ENCODE data around the gene ATP8A2. TPM values are rescaled to one million over a fixed set of nuclear protein-coding genes. Genes with fewer than 3 reads are reported as not detected.

Gene ATP8A2
- total and polyA plus RNA-seq, 10 of the 15 experiments (the other 5 are each of a cell fraction or from before 2014, with no cell fraction given), result 0.01 to 0.04 (median 0.04) TPM; not detected in 7

DNA sequence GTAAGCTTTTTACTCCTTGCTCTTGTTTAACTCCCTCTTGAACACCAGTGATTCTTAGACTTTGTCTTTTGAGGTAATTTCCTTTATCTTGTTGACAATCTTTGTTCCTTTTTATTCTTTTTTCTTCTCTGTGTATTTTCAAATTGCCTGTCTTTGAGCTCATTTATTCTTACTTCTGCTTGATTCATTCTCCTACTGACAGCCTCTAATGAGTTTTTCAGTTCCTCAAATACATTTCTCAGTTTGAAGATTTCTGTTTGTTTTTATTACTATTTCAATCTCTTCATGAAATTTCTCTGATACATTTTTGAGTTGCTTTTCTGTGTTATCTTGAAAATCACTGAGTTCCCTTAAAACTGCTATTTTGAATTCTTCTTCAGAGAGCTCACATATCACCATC lies 154.1 kb downstream of the ATP8A2 start:
- H3K4me1 ChIP-seq (ENCODE audit: control insufficient read depth, insufficient read depth, low read length), result 0 out of 2 replicates have a peak, but pooled peaks cover 4% of the 10 kb centered on the region
- no peak overlapping the region for H3K9ac ChIP-seq (ENCODE audit: control insufficient read depth, insufficient read depth, low read length)
- in situ Hi-C loops (cut with MboI) (no loop called here), intact Hi-C loops (cut with micrococcal nuclease; ENCODE audit: unreplicated experiment) (no loop called here)
- DNase-seq (ENCODE audit: low read depth, low spot score), result no peak
- peak; percentile 23 for FAIRE-seq
- no peak overlapping the region for H3K4me2 ChIP-seq (ENCODE audit: control insufficient read depth, insufficient read depth)
- no peaks in the 10 kb centered on the region for H4K20me1 ChIP-seq (ENCODE audit: control insufficient read depth, insufficient read depth)
- no peaks in the 10 kb centered on the region for H3K79me2 ChIP-seq (ENCODE audit: control insufficient read depth, insufficient read depth, low read length)
- RAD21 ChIA-PET (ENCODE audit: unreplicated experiment), result no interaction called here
- no peak overlapping the region for H2AFZ ChIP-seq (ENCODE audit: control insufficient read depth, low read depth, low read length)
- ATAC-seq, result peak; percentile 79
- SMC1A ChIA-PET (ENCODE audit: uncharacterized antibody, unreplicated experiment), result interaction anchor here (0.8 to 1.1 kb wide), 2 partner anchors 9 to 22 kb away, joined by 3 read pairs; no protein-coding TSS in a partner anchor
- CTCF ChIA-PET, result no interaction called here
- H3K9me3 ChIP-seq (replicated peaks; ENCODE audit: control insufficient read depth, insufficient read depth, low read length), result no peaks in the 10 kb centered on the region; the same call in 2 of the 3 replicates
- H3K27ac ChIP-seq (ENCODE audit: control insufficient read depth, insufficient read depth), result no peak overlapping the region
- no peaks in the 10 kb centered on the region for H3K27me3 ChIP-seq (replicated peaks in 1 of 2; ENCODE audit: control insufficient read depth in 2 of 2, insufficient read depth in 2 of 2, low read length in 1 of 2)
- POLR2A ChIA-PET, result no interaction called here
- H3K36me3 ChIP-seq (ENCODE audit: control insufficient read depth in 2 of 2, insufficient read depth in 2 of 2, low read length in 1 of 2), result no peaks in the 10 kb centered on the region
- no TSS peak for BruUV-seq (replicated peaks)
- no peak overlapping the region for H3K4me3 ChIP-seq
- no peak for TF ChIP-seq SRF (IDR thresholded peaks at IDR 0.05; ENCODE audit: low read depth in 2 of 2, low read length in 2 of 2)
- TF ChIP-seq NR2C2 (IDR thresholded peaks at IDR 0.05; ENCODE audit: borderline replicate concordance, control insufficient read depth, insufficient read length, low read depth), result no peak
- no peak for TF ChIP-seq EP300 (IDR thresholded peaks at IDR 0.05; ENCODE audit: borderline replicate concordance in 1 of 2, control insufficient read depth in 1 of 2, low read depth in 2 of 2, low read length in 2 of 2)
- TF ChIP-seq, protein P1, sequence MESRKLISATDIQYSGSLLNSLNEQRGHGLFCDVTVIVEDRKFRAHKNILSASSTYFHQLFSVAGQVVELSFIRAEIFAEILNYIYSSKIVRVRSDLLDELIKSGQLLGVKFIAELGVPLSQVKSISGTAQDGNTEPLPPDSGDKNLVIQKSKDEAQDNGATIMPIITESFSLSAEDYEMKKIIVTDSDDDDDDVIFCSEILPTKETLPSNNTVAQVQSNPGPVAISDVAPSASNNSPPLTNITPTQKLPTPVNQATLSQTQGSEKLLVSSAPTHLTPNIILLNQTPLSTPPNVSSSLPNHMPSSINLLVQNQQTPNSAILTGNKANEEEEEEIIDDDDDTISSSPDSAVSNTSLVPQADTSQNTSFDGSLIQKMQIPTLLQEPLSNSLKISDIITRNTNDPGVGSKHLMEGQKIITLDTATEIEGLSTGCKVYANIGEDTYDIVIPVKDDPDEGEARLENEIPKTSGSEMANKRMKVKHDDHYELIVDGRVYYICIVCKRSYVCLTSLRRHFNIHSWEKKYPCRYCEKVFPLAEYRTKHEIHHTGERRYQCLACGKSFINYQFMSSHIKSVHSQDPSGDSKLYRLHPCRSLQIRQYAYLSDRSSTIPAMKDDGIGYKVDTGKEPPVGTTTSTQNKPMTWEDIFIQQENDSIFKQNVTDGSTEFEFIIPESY (IDR thresholded peaks at IDR 0.05), result no peak
- TF ChIP-seq, protein P2, sequence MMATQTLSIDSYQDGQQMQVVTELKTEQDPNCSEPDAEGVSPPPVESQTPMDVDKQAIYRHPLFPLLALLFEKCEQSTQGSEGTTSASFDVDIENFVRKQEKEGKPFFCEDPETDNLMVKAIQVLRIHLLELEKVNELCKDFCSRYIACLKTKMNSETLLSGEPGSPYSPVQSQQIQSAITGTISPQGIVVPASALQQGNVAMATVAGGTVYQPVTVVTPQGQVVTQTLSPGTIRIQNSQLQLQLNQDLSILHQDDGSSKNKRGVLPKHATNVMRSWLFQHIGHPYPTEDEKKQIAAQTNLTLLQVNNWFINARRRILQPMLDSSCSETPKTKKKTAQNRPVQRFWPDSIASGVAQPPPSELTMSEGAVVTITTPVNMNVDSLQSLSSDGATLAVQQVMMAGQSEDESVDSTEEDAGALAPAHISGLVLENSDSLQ (IDR thresholded peaks at IDR 0.05), result peak; percentile 70
- TF ChIP-seq CBX3 (IDR thresholded peaks at IDR 0.05; ENCODE audit: borderline replicate concordance, low read depth), result no peak
- TF ChIP-seq MTA2 (IDR thresholded peaks at IDR 0.05; ENCODE audit: low read depth), result peak; percentile 96
- TF ChIP-seq, protein P3, sequence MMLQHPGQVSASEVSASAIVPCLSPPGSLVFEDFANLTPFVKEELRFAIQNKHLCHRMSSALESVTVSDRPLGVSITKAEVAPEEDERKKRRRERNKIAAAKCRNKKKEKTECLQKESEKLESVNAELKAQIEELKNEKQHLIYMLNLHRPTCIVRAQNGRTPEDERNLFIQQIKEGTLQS (IDR thresholded peaks at IDR 0.05; ENCODE audit: borderline replicate concordance, extremely low read depth, low read depth, low read length), result no peak
- no peak for TF ChIP-seq FOXM1 (IDR thresholded peaks at IDR 0.05; ENCODE audit: low read depth, low read length)
- TF ChIP-seq, protein P4, sequence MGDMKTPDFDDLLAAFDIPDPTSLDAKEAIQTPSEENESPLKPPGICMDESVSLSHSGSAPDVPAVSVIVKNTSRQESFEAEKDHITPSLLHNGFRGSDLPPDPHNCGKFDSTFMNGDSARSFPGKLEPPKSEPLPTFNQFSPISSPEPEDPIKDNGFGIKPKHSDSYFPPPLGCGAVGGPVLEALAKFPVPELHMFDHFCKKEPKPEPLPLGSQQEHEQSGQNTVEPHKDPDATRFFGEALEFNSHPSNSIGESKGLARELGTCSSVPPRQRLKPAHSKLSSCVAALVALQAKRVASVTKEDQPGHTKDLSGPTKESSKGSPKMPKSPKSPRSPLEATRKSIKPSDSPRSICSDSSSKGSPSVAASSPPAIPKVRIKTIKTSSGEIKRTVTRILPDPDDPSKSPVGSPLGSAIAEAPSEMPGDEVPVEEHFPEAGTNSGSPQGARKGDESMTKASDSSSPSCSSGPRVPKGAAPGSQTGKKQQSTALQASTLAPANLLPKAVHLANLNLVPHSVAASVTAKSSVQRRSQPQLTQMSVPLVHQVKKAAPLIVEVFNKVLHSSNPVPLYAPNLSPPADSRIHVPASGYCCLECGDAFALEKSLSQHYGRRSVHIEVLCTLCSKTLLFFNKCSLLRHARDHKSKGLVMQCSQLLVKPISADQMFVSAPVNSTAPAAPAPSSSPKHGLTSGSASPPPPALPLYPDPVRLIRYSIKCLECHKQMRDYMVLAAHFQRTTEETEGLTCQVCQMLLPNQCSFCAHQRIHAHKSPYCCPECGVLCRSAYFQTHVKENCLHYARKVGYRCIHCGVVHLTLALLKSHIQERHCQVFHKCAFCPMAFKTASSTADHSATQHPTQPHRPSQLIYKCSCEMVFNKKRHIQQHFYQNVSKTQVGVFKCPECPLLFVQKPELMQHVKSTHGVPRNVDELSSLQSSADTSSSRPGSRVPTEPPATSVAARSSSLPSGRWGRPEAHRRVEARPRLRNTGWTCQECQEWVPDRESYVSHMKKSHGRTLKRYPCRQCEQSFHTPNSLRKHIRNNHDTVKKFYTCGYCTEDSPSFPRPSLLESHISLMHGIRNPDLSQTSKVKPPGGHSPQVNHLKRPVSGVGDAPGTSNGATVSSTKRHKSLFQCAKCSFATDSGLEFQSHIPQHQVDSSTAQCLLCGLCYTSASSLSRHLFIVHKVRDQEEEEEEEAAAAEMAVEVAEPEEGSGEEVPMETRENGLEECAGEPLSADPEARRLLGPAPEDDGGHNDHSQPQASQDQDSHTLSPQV (IDR thresholded peaks at IDR 0.05), result no peak
- no peak for TF ChIP-seq FOXK2 (IDR thresholded peaks at IDR 0.05)
- TF ChIP-seq CBX5 (IDR thresholded peaks at IDR 0.05; ENCODE audit: low read depth), result no peak
- no peak for TF ChIP-seq ETV6 (conservative IDR thresholded peaks at IDR 0.05 in 1 of 2, IDR thresholded peaks at IDR 0.05 in 1 of 2; ENCODE audit: borderline replicate concordance in 1 of 2, low read depth in 1 of 2)
- no peak for TF ChIP-seq WRNIP1 (IDR thresholded peaks at IDR 0.05; ENCODE audit: borderline replicate concordance, low read depth, low read length)
- TF ChIP-seq ZNF24 (IDR thresholded peaks at IDR 0.05), result no peak

Data from GM12878 (cell line).